RWPE2 (cell line): Measurements from ENCODE around the gene OLFM4.
A peak's percentile ranks its signal among the peaks of the same experiment; 100 is the strongest.
"Not testable (repeated sequence)": the region's sequence is repeated elsewhere in the genome, so short reads cannot be mapped to it uniquely, and the experiment has no call there.

Experiments
- ATAC-seq: fragments of 200-7000 bp; cut with Tn5 transposase; 3 replicates; pipeline ENCODE4 v1.9.1; 2021; ENCODE audit warnings: low read depth
- DNase-seq: peaks from one replicate; pipeline ENCODE4 v3.0.0-alpha.2; 2020; ENCODE audit warnings: low spot score
- H3K27ac ChIP-seq: fragments of 450-650 bp; 2 replicates; pipeline ENCODE4 v1.5.1; 2017; ENCODE audit warnings: mild to moderate bottlenecking; ENCODE audit not compliant: poor library complexity, severe bottlenecking
- H3K27me3 ChIP-seq: fragments of 250-450 bp; sonication (Bioruptor Pico); 2 replicates; pipeline ENCODE4 v1.5.1; 2021; ENCODE audit warnings: mild to moderate bottlenecking, moderate library complexity; ENCODE audit not compliant: insufficient read depth, poor library complexity, severe bottlenecking
- H3K36me3 ChIP-seq: fragments of 250-450 bp; sonication (Bioruptor Pico); 2 replicates; pipeline ENCODE4 v1.5.1; 2020; ENCODE audit warnings: low read depth, mild to moderate bottlenecking, moderate library complexity
- H3K4me1 ChIP-seq: fragments of 250-450 bp; sonication (Bioruptor Pico); 2 replicates; pipeline ENCODE4 v1.5.1; 2021; ENCODE audit warnings: mild to moderate bottlenecking, moderate library complexity; ENCODE audit not compliant: insufficient read depth, poor library complexity, severe bottlenecking
- H3K4me3 ChIP-seq: fragments of 250-450 bp; sonication (Bioruptor Pico); 2 replicates; pipeline ENCODE4 v1.5.1; 2021; ENCODE audit warnings: mild to moderate bottlenecking, moderate library complexity; ENCODE audit not compliant: severe bottlenecking
- H3K9me3 ChIP-seq: fragments of 250-450 bp; sonication (Bioruptor Pico); 2 replicates; pipeline ENCODE4 v1.5.1; 2021; ENCODE audit warnings: mild to moderate bottlenecking, moderate library complexity; ENCODE audit not compliant: severe bottlenecking
- CTCF ChIP-seq: fragments of 450-650 bp; IDR thresholded peaks from one replicate; pipeline ENCODE4 v1.5.1; 2017; ENCODE audit warnings: mild to moderate bottlenecking, moderate library complexity; ENCODE audit not compliant: poor library complexity, severe bottlenecking

OLFM4 gene

GRCh38 chr13:53005626-53006025 is 23.0 kb upstream of the OLFM4 start:
- Histone ChIP-seq H3K36me3 (no peaks in the 10 kb centered on the region), H3K4me1 (no peaks in the 10 kb centered on the region), H3K9me3 (no peaks in the 10 kb centered on the region), H3K27ac (no peak overlapping the region), H3K27me3 (no peaks in the 10 kb centered on the region), H3K4me3 (no peak overlapping the region)
- TF ChIP-seq CTCF, result no peak
- no peak for ATAC-seq
- DNase-seq, result no peak

- no peak for ATAC-seq
- TF ChIP-seq CTCF, result no peak
- no peaks in the 10 kb centered on the region for H3K4me1 ChIP-seq
- H3K27ac ChIP-seq, result no peak overlapping the region
- no peaks in the 10 kb centered on the region for H3K9me3 ChIP-seq
- peaks cover 10% of the 10 kb centered on the region for H3K27me3 ChIP-seq
- no peaks in the 10 kb centered on the region for H3K36me3 ChIP-seq
- H3K4me3 ChIP-seq, result no peak overlapping the region
- no peak for DNase-seq
Observed at GRCh38 chr13:53007872-53008271, 20.7 kb upstream of the OLFM4 start.

- Histone ChIP-seq H3K9me3 (no peaks in the 10 kb centered on the region), H3K4me3 (no peak overlapping the region), H3K27ac (no peak overlapping the region), H3K27me3 (peaks cover 10% of the 10 kb centered on the region), H3K4me1 (no peaks in the 10 kb centered on the region), H3K36me3 (no peaks in the 10 kb centered on the region)
- ATAC-seq, result peak; percentile 89
- DNase-seq, result no peak
- TF ChIP-seq CTCF, result no peak
Observed at GRCh38 chr13:53010374-53011105, 18.1 kb upstream of the OLFM4 start.

GRCh38 chr13:53012707-53013106 is 15.9 kb upstream of the OLFM4 start:
- Histone ChIP-seq H3K27ac (no peak overlapping the region), H3K27me3 (peaks cover 10% of the 10 kb centered on the region), H3K36me3 (no peaks in the 10 kb centered on the region), H3K4me1 (no peaks in the 10 kb centered on the region), H3K9me3 (no peaks in the 10 kb centered on the region), H3K4me3 (no peak overlapping the region)
- DNase-seq, result no peak
- ATAC-seq, result no peak
- no peak for TF ChIP-seq CTCF

GRCh38 chr13:53013113-53013512 is 15.5 kb upstream of the OLFM4 start:
- peaks cover 10% of the 10 kb centered on the region for H3K27me3 ChIP-seq
- no peaks in the 10 kb centered on the region for H3K36me3 ChIP-seq
- no peaks in the 10 kb centered on the region for H3K9me3 ChIP-seq
- DNase-seq (no peak), ATAC-seq (no peak)
- no peaks in the 10 kb centered on the region for H3K4me1 ChIP-seq
- H3K4me3 ChIP-seq, result no peak overlapping the region
- no peak overlapping the region for H3K27ac ChIP-seq
- no peak for TF ChIP-seq CTCF

- not testable (repeated sequence) for H3K36me3 ChIP-seq, ATAC-seq, H3K27ac ChIP-seq, H3K4me1 ChIP-seq, DNase-seq, H3K9me3 ChIP-seq, H3K4me3 ChIP-seq
- H3K27me3 ChIP-seq, result peaks cover 10% of the 10 kb centered on the region
Observed at GRCh38 chr13:53014018-53014417, 14.6 kb upstream of the OLFM4 start.
